D341Med (cell line): Measurements from ENCODE around the gene CD74.

ENCODE experiments used
- DNase-seq: peaks from one replicate; pipeline ENCODE4 v3.0.0; 2012; ENCODE audit warnings: low spot score

CD74 gene

GRCh38 chr5:150358261-150359095, 54.2 kb downstream of the CD74 start:
- no peak for DNase-seq

GRCh38 chr5:150357326-150358260, 55.1 kb downstream of the CD74 start, which contains the start of gene TCOF1:
TSS of gene TCOF1 (plus strand) at chr5:150357697. CDS start at chr5:150357747, 50 bp downstream.
- DNase-seq: peak; percentile 98

- DNase-seq: no peak
Measured at GRCh38 chr5:150356575-150357294, 56.0 kb downstream of the CD74 start.

GRCh38 chr5:150355791-150356190, 56.9 kb downstream of the CD74 start:
- DNase-seq: no peak

GRCh38 chr5:150353032-150353675, 59.6 kb downstream of the CD74 start:
- DNase-seq: no peak

GRCh38 chr5:150352244-150353031, 60.3 kb downstream of the CD74 start:
- no peak for DNase-seq
